ENCODE results near the gene BRCA1. TPM values are rescaled to one million over a fixed set of nuclear protein-coding genes. Genes with fewer than 3 reads are reported as not detected.

BRCA1 gene
- total and polyA plus RNA-seq, 2 donors (not counting 1 experiment from before 2014, with no cell fraction given), result 7.5 to 9.9 TPM

GRCh38 chr17:43013296-43013695 lies 111.9 kb downstream of the BRCA1 start:
- no peaks in the 10 kb centered on the region for H3K27me3 ChIP-seq (ENCODE audit: control insufficient read depth, insufficient read depth, low read length)
- TF ChIP-seq, protein P1, sequence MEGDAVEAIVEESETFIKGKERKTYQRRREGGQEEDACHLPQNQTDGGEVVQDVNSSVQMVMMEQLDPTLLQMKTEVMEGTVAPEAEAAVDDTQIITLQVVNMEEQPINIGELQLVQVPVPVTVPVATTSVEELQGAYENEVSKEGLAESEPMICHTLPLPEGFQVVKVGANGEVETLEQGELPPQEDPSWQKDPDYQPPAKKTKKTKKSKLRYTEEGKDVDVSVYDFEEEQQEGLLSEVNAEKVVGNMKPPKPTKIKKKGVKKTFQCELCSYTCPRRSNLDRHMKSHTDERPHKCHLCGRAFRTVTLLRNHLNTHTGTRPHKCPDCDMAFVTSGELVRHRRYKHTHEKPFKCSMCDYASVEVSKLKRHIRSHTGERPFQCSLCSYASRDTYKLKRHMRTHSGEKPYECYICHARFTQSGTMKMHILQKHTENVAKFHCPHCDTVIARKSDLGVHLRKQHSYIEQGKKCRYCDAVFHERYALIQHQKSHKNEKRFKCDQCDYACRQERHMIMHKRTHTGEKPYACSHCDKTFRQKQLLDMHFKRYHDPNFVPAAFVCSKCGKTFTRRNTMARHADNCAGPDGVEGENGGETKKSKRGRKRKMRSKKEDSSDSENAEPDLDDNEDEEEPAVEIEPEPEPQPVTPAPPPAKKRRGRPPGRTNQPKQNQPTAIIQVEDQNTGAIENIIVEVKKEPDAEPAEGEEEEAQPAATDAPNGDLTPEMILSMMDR (conservative IDR thresholded peaks at IDR 0.05 in 1 of 2, IDR thresholded peaks at IDR 0.05 in 1 of 2; ENCODE audit: low read depth in 1 of 2, low read length in 2 of 2), result no peak
- TF ChIP-seq EZH2 (IDR thresholded peaks at IDR 0.05; ENCODE audit: low read length, missing control alignments), result no peak
- H3K9ac ChIP-seq (ENCODE audit: insufficient read depth, low read length), result no peak overlapping the region
- H3K79me2 ChIP-seq (ENCODE audit: control insufficient read depth, insufficient read depth, low read length), result peaks cover 6% of the 10 kb centered on the region
- H3K4me3 ChIP-seq (replicated peaks in 1 of 4; ENCODE audit: control extremely low read depth in 1 of 4, insufficient read depth in 1 of 4, low read depth in 3 of 4, low read length in 4 of 4), result no peak overlapping the region
- H3K36me3 ChIP-seq (ENCODE audit: control insufficient read depth, insufficient read depth, low read length), result peaks cover 15% of the 10 kb centered on the region
- no peaks in the 10 kb centered on the region for H3K9me3 ChIP-seq (ENCODE audit: control insufficient read depth, insufficient read depth, low read depth, low read length)
- no peaks in the 10 kb centered on the region for H3K4me1 ChIP-seq (ENCODE audit: control insufficient read depth, extremely low read depth, insufficient read depth, low read length)
- no peak overlapping the region for H3K27ac ChIP-seq (ENCODE audit: insufficient read depth, low read length)
- H4K20me1 ChIP-seq (ENCODE audit: control insufficient read depth, extremely low read depth, insufficient read depth, low read length), result no peaks in the 10 kb centered on the region
- H2AFZ ChIP-seq (ENCODE audit: low read length), result no peak overlapping the region
- no peak for DNase-seq (ENCODE audit: low read depth in 2 of 2)
- H3K4me2 ChIP-seq (ENCODE audit: extremely low read depth, insufficient read depth, low read length), result no peak overlapping the region

GRCh38 chr17:43011728-43012472 lies 113.3 kb downstream of the BRCA1 start:
- no peaks in the 10 kb centered on the region for H3K79me2 ChIP-seq (ENCODE audit: control insufficient read depth, insufficient read depth, low read length)
- no peaks in the 10 kb centered on the region for H3K4me1 ChIP-seq (ENCODE audit: control insufficient read depth, extremely low read depth, insufficient read depth, low read length)
- no peaks in the 10 kb centered on the region for H4K20me1 ChIP-seq (ENCODE audit: control insufficient read depth, extremely low read depth, insufficient read depth, low read length)
- no peak overlapping the region for H3K9ac ChIP-seq (ENCODE audit: insufficient read depth, low read length)
- H2AFZ ChIP-seq (ENCODE audit: low read length), result no peak overlapping the region
- H3K36me3 ChIP-seq (ENCODE audit: control insufficient read depth, insufficient read depth, low read length), result peaks cover 10% of the 10 kb centered on the region
- TF ChIP-seq, protein P1 (conservative IDR thresholded peaks at IDR 0.05 in 1 of 2, IDR thresholded peaks at IDR 0.05 in 1 of 2; ENCODE audit: low read depth in 1 of 2, low read length in 2 of 2), result no peak
- TF ChIP-seq EZH2 (IDR thresholded peaks at IDR 0.05; ENCODE audit: low read length, missing control alignments), result no peak
- no peak overlapping the region for H3K4me2 ChIP-seq (ENCODE audit: extremely low read depth, insufficient read depth, low read length)
- H3K27me3 ChIP-seq (ENCODE audit: control insufficient read depth, insufficient read depth, low read length), result no peaks in the 10 kb centered on the region
- DNase-seq (ENCODE audit: low read depth in 2 of 2), result no peak
- no peak overlapping the region for H3K4me3 ChIP-seq (replicated peaks in 1 of 4; ENCODE audit: control extremely low read depth in 1 of 4, insufficient read depth in 1 of 4, low read depth in 3 of 4, low read length in 4 of 4)
- H3K9me3 ChIP-seq (ENCODE audit: control insufficient read depth, insufficient read depth, low read depth, low read length), result no peaks in the 10 kb centered on the region
- H3K27ac ChIP-seq (ENCODE audit: insufficient read depth, low read length), result no peak overlapping the region

DNA sequence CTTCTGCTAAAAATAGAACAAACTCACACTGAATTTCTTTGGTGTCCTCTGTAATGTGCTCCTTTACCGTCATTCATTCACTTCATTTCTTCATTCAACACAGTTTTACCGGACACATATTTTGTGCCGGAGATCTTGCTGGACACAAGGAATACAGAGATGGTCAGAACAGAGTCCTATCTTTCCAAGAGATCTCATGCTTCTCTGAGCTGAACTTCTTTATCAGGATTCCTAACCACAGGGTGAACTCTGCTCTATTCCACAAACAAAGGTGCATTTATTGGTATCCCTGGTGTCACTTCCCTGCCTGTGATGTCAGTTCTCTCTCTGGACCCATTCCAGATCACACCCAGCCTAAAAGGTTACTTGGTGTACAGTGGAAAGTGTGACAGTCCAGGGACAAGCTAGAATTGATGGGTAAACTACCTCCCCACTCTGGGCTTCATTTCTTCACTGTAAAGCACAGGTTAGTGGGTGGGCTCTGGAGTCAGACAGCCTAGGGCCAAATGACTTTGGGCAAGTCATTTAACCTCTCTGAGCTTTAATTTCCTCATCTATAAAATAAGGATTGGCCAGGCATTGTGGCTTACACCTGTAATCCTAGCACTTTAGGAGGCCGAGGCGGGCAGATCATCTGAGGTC lies 114.4 kb downstream of the BRCA1 start:
- Histone ChIP-seq H4K20me1 (ENCODE audit: control insufficient read depth, extremely low read depth, insufficient read depth, low read length) (no peaks in the 10 kb centered on the region), H3K4me1 (ENCODE audit: control insufficient read depth, extremely low read depth, insufficient read depth, low read length) (no peaks in the 10 kb centered on the region), H3K27me3 (ENCODE audit: control insufficient read depth, insufficient read depth, low read length) (no peaks in the 10 kb centered on the region), H3K9me3 (ENCODE audit: control insufficient read depth, insufficient read depth, low read depth, low read length) (no peaks in the 10 kb centered on the region), H2AFZ (ENCODE audit: low read length) (no peak overlapping the region), H3K4me3 (replicated peaks in 1 of 4; ENCODE audit: control extremely low read depth in 1 of 4, insufficient read depth in 1 of 4, low read depth in 3 of 4, low read length in 4 of 4) (no peak overlapping the region), H3K4me2 (ENCODE audit: extremely low read depth, insufficient read depth, low read length) (no peak overlapping the region), H3K79me2 (ENCODE audit: control insufficient read depth, insufficient read depth, low read length) (no peaks in the 10 kb centered on the region), H3K36me3 (ENCODE audit: control insufficient read depth, insufficient read depth, low read length) (peaks cover 8% of the 10 kb centered on the region), H3K9ac (ENCODE audit: insufficient read depth, low read length) (no peak overlapping the region), H3K27ac (ENCODE audit: insufficient read depth, low read length) (no peak overlapping the region)
- TF ChIP-seq, protein P1 (conservative IDR thresholded peaks at IDR 0.05 in 1 of 2, IDR thresholded peaks at IDR 0.05 in 1 of 2; ENCODE audit: low read depth in 1 of 2, low read length in 2 of 2), result no peak
- no peak for TF ChIP-seq EZH2 (IDR thresholded peaks at IDR 0.05; ENCODE audit: low read length, missing control alignments)
- no peak for DNase-seq (ENCODE audit: low read depth in 2 of 2)

Measured in fibroblast of lung (primary cell).